ENCODE results near the gene PRKN.
A peak's percentile ranks its signal among the peaks of the same experiment; 100 is the strongest.

Gene PRKN

GRCh38 chr6:162554531-162554930 lies 173.0 kb downstream of the PRKN start:
- no peaks in the 10 kb centered on the region for H3K36me3 Mint-ChIP-seq (ENCODE audit: low read depth)
- peaks cover 12% of the 10 kb centered on the region for H3K27me3 Mint-ChIP-seq (ENCODE audit: low read depth, poor library complexity)
- no peak for DNase-seq
- no peak overlapping the region for H3K27ac Mint-ChIP-seq
- no peaks in the 10 kb centered on the region for H3K4me1 Mint-ChIP-seq
- H3K4me3 Mint-ChIP-seq = no peak overlapping the region
- TF ChIP-seq CTCF (IDR thresholded peaks at IDR 0.05) = no peak
- no peaks in the 10 kb centered on the region for H3K9me3 Mint-ChIP-seq

- peaks cover 6% of the 10 kb centered on the region for H3K27me3 Mint-ChIP-seq (ENCODE audit: low read depth, poor library complexity)
- DNase-seq = no peak
- H3K9me3 Mint-ChIP-seq = no peaks in the 10 kb centered on the region
- H3K4me3 Mint-ChIP-seq = no peak overlapping the region
- H3K4me1 Mint-ChIP-seq = peaks cover 5% of the 10 kb centered on the region
- H3K36me3 Mint-ChIP-seq (ENCODE audit: low read depth) = no peaks in the 10 kb centered on the region
- no peak overlapping the region for H3K27ac Mint-ChIP-seq
- TF ChIP-seq CTCF (IDR thresholded peaks at IDR 0.05) = no peak
Measured at GRCh38 chr6:162546905-162547304, 180.7 kb downstream of the PRKN start.

DNA sequence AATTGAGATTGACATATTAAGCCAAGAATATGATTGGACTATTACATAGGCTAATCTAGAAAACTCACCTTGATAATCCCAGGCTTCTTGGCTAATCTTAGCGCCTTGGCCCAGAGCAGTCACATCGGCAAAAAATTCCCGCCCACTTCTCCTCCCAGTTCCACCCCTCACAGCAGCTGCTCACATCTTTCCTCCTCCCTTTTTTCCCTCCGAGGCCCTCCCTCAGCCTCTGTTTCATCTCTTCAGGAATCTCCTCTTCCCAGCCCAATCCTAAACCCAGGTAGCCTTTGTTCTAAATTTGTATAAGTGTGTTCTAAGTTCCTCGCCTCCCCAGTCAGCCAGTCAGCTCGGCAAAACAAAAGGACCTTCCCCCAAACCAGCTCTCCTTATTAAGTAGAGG lies 184.3 kb downstream of the PRKN start:
- H3K4me1 Mint-ChIP-seq = peaks cover 10% of the 10 kb centered on the region
- no peak for TF ChIP-seq CTCF (IDR thresholded peaks at IDR 0.05)
- H3K36me3 Mint-ChIP-seq (ENCODE audit: low read depth) = no peaks in the 10 kb centered on the region
- H3K4me3 Mint-ChIP-seq = peak overlapping the region; percentile 34
- no peaks in the 10 kb centered on the region for H3K9me3 Mint-ChIP-seq
- peak overlapping the region; percentile 55 for H3K27ac Mint-ChIP-seq
- peaks cover 11% of the 10 kb centered on the region for H3K27me3 Mint-ChIP-seq (ENCODE audit: low read depth, poor library complexity)
- DNase-seq = no peak

DNA sequence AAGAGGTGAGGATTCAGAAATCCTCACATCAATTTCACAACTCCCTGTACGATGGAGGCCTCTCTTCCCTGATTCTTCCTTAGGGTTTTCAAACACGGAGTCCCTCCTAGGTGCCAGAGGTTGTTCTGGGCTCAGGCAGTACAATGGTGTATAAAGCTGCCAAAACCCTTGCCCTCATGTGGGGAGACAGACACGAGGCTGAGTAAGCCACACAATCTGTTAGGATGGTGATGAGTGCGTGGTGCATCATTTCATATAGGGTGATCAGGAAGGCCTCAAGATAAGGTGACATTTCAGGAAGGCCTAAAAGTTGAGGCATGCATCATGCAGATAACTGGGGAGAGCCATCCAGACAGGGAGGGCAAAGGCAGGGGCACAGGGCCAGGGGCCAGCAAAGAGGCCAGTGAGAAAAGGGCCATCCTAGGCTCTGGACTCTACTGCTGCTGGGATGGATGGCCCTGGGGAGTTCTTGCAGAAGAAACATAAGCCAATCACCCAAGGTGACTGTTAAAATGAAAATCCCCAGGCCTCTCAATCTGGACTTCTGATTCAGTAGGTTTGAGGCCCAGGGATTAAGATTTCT lies 186.5 kb downstream of the PRKN start:
- Mint-ChIP-seq H3K4me3 (no peak overlapping the region), H3K4me1 (peaks cover 10% of the 10 kb centered on the region)

DNA sequence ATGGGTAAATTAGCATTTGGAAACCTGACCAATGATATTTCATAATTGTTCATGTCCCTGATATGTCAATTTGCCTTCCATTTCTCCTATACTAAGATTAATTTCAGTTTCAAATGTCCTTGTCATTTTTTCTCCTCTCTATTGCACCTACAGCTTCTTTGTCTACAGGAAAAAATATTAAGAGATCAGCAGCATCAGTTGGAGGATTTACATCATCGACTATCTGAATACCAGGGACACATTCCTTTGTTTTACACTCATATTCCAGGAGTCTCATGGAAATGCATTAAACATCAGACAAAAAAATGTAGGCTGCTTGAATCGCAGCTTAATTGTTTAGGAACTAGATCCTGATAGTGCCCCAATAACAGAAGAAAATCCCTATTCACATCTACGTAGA lies 188.2 kb downstream of the PRKN start:
- no peak for TF ChIP-seq CTCF (IDR thresholded peaks at IDR 0.05)
- H3K4me1 Mint-ChIP-seq = peaks cover 10% of the 10 kb centered on the region
- H3K4me3 Mint-ChIP-seq = no peak overlapping the region
- H3K9me3 Mint-ChIP-seq = no peaks in the 10 kb centered on the region
- no peak for DNase-seq
- H3K27me3 Mint-ChIP-seq (ENCODE audit: low read depth, poor library complexity) = peaks cover 10% of the 10 kb centered on the region
- no peaks in the 10 kb centered on the region for H3K36me3 Mint-ChIP-seq (ENCODE audit: low read depth)
- H3K27ac Mint-ChIP-seq = no peak overlapping the region

More for the DNA sequence above, 186.5 kb downstream of the PRKN start:
- H3K27me3 Mint-ChIP-seq (ENCODE audit: low read depth, poor library complexity) = peaks cover 10% of the 10 kb centered on the region
- DNase-seq = no peak
- H3K27ac Mint-ChIP-seq = no peak overlapping the region
- H3K9me3 Mint-ChIP-seq = no peaks in the 10 kb centered on the region
- no peak for TF ChIP-seq CTCF (IDR thresholded peaks at IDR 0.05)
- no peaks in the 10 kb centered on the region for H3K36me3 Mint-ChIP-seq (ENCODE audit: low read depth)

DNA sequence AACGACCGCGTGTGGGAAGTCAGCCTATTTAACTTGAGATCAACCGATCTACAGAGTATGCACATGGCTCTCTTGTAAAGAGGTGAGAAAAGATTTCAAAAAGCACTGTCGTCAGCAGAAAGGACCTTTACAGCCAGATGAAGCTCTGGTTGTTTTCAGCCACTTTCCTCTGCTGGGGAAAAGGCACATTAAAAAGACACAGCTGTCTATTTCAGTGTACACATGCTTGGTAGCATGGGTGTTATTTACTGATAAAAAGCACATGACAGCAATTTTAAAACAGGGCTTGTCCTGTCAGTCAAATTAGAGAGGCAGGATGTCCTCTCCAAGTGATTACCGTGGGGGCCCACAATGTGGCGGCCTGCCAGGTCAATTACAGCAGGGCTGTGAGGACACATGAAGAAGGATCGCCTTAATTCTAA lies 188.9 kb downstream of the PRKN start:
- no peak for DNase-seq
- Mint-ChIP-seq H3K4me1 (peaks cover 10% of the 10 kb centered on the region), H3K9me3 (no peaks in the 10 kb centered on the region), H3K36me3 (ENCODE audit: low read depth) (no peaks in the 10 kb centered on the region), H3K27ac (no peak overlapping the region), H3K4me3 (no peak overlapping the region), H3K27me3 (ENCODE audit: low read depth, poor library complexity) (peaks cover 10% of the 10 kb centered on the region)
- TF ChIP-seq CTCF (IDR thresholded peaks at IDR 0.05) = no peak

All from nephron progenitor cell (in vitro differentiated cells).